Measurements from ENCODE around the gene LDLRAD4. TPM values are rescaled to one million over a fixed set of nuclear protein-coding genes. Genes with fewer than 3 reads are reported as not detected.
"Not testable (repeated sequence)": the region's sequence is repeated elsewhere in the genome, so short reads cannot be mapped to it uniquely, and the experiment has no call there.

The LDLRAD4 gene
- total RNA-seq, 2 donors from 2014 or later = 33.1 to 41.2 TPM

DNA sequence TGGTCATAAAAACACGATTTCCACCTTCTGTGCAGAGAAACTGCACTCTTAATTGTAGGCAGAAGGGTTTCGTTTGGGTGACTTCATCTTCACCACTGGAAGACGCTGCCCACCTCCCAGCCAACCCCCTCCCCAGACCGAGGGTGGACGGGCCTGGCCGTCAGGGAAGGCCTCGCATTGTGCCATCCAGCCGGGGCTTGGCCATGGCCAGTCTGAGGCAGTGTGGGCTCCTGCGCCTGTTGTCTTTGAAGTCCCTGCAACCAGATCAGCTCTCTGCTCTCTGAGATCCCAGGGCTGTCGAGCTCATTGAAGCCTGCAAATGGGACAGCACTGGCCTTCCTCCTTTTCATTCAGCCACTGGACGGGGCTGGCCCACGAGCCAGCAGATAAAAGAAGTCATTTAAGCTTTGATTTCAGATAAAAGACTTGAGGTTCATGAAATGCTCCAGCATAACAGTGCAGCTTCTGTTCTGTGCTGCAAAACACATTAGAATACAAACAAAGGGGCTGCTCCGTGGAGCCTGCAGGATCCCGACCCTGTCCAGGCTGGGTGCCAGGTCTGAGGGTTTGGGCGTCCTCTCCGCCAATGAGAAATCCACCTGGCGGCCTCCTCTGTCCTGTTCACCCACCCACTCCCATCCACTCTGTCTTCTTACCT is 253.5 kb downstream of the LDLRAD4 start:
- DNase-seq (ENCODE audit: low spot score) = no peak
- Histone ChIP-seq H3K36me3 (no peaks in the 10 kb centered on the region), H3K4me1 (peaks cover 0 to 28% of the 10 kb centered on the region in 2 donors), H3K27ac (peak overlapping the region; percentile 30 to 69), H3K9me3 (no peaks in the 10 kb centered on the region), H3K4me3 (no peak overlapping the region), H3K27me3 (no peaks in the 10 kb centered on the region)
- TF ChIP-seq CTCF (IDR thresholded peaks at IDR 0.05) = no peak

DNA sequence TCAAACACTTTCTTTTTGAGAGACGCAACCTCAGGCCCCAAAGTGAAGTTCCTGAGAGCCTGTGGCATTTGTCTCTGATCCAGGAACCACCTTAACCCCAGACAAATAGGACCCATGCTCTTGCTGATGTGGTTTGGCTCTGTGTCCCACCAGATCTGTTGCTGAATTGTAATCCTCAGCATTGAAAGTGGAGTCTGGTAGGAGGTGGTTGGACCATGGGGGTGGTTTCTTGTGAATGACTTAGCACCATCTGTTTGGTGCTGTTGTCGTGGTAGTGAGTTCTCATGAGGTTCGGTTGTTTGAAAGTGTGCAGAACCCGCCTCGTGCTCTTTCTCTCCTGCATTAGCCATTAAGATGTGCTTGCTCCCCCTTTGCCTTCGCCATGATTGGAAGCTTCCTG is 255.2 kb downstream of the LDLRAD4 start:
- TF ChIP-seq CTCF (IDR thresholded peaks at IDR 0.05) = no peak
- peaks cover 0 to 30% of the 10 kb centered on the region in 2 donors for H3K4me1 ChIP-seq
- no peaks in the 10 kb centered on the region for H3K36me3 ChIP-seq
- H3K27ac ChIP-seq = no peak overlapping the region
- no peaks in the 10 kb centered on the region for H3K9me3 ChIP-seq
- no peak overlapping the region for H3K4me3 ChIP-seq
- no peak for DNase-seq (ENCODE audit: low spot score)
- no peaks in the 10 kb centered on the region for H3K27me3 ChIP-seq

- Histone ChIP-seq H3K36me3 (no peaks in the 10 kb centered on the region), H3K4me3 (no peak overlapping the region), H3K9me3 (no peaks in the 10 kb centered on the region), H3K27me3 (no peaks in the 10 kb centered on the region), H3K4me1 (peaks cover 0 to 30% of the 10 kb centered on the region in 2 donors), H3K27ac (peak overlapping the region in 1 of 2 donors; percentile 8)
- DNase-seq (ENCODE audit: low spot score) = no peak
- TF ChIP-seq CTCF (IDR thresholded peaks at IDR 0.05) = no peak
Observed at GRCh38 chr18:13474336-13474735, 255.8 kb downstream of the LDLRAD4 start.

GRCh38 chr18:13474907-13475545 is 256.5 kb downstream of the LDLRAD4 start:
- no peak for DNase-seq (ENCODE audit: low spot score)
- Histone ChIP-seq H3K27ac (peak overlapping the region in 1 of 2 donors; percentile 8), H3K4me1 (peaks cover 0 to 30% of the 10 kb centered on the region in 2 donors), H3K36me3 (no peaks in the 10 kb centered on the region), H3K27me3 (no peaks in the 10 kb centered on the region), H3K9me3 (no peaks in the 10 kb centered on the region), H3K4me3 (no peak overlapping the region)
- no peak for TF ChIP-seq CTCF (IDR thresholded peaks at IDR 0.05)

DNA sequence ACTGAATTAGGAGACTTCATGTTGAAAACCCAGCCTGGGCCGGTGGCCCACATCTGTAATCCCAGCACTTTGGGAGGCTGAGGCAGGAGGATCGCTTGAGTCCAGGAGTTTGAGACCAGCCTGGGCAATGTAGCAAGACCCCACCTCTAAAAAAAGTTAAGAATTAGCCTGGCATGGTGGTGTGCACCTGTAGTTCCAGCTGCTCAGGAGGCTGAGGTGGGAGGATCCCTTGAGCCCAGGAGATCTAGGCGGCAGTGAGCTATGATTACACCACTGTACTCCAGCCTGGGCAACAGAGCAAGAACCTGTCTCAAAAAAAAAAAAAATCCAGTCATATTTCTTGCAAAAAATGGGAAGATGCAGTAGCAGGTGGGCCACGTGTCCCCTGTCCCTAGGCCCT is 257.8 kb downstream of the LDLRAD4 start:
- H3K27me3 ChIP-seq; H3K27ac ChIP-seq; H3K36me3 ChIP-seq; DNase-seq (ENCODE audit: low spot score); H3K4me3 ChIP-seq; H3K9me3 ChIP-seq: not testable (repeated sequence)
- H3K4me1 ChIP-seq = peaks cover 0 to 19% of the 10 kb centered on the region in 2 donors

DNA sequence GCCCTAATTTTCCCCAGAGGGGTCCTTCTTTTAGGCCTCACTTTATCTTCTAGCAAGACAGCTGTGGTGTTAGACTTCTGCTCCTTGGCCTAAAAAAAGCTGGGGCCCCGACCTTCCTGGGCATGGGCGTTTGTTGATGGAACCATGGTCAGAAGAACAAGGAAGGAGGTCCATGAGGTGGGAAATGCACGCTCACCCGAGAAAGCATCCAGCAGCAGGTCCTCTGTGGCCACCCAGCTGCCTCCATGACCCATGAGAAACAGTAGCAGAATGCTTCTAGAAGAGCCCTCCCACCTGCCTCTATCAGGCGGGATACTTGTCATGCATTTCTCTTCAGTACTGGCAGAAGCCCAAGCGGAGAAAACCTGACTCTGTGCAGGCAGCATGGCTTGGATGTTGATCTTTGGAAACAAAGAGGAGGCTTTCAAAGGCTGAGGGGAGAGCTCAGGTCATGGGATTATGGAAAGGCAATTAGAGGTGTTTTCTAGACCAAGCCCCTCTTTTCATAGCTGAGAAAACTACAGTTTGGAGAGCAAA is 258.7 kb downstream of the LDLRAD4 start:
- H3K4me3 ChIP-seq = no peak overlapping the region
- H3K27me3 ChIP-seq = no peaks in the 10 kb centered on the region
- H3K9me3 ChIP-seq = no peaks in the 10 kb centered on the region
- H3K27ac ChIP-seq = no peak overlapping the region
- H3K36me3 ChIP-seq = no peaks in the 10 kb centered on the region
- peaks cover 0 to 10% of the 10 kb centered on the region in 2 donors for H3K4me1 ChIP-seq
- DNase-seq (ENCODE audit: low spot score) = no peak
- TF ChIP-seq CTCF (IDR thresholded peaks at IDR 0.05) = no peak
